IMR-90 (cell line): ENCODE results near the gene SLC35E4. TPM values are rescaled to one million over a fixed set of nuclear protein-coding genes. Genes with fewer than 3 reads are reported as not detected.

Experiments used
- ATAC-seq: fragments of 200-7000 bp; cut with Tn5 transposase; 2 replicates; pipeline ENCODE4 v1.9.1; 2020; ENCODE audit warnings: low read depth, mild to moderate bottlenecking, moderate library complexity
- BruUV-seq: library from RNA; stranded (reverse); fragments of 400-500 nt; replicated peaks from 2 replicates; lab custom pipeline; 2021; lab: Mats Ljungman, UMichigan
- CTCF ChIA-PET: fragments of 300-600 bp; formaldehyde crosslinking; extraction: SDS; loops from one replicate; lab custom pipeline; 2021; ENCODE audit warnings: antibody characterized with exemption; lab: Yijun Ruan, JAX
- POLR2A ChIA-PET: fragments of 300-600 bp; sonication (Branson Sonifier 250); formaldehyde crosslinking; loops from one replicate; lab custom pipeline; 2022; ENCODE audit warnings: antibody characterized with exemption; ENCODE audit not compliant: unreplicated experiment; lab: Charles Lee
- DNase-seq: peaks from one replicate; pipeline ENCODE4 v3.0.0; 2013
- H2AFZ ChIP-seq: replicated peaks from 2 replicates; pipeline ENCODE3; 2013; ENCODE audit warnings: low read length, mild to moderate bottlenecking; ENCODE audit not compliant: poor library complexity
- H2AK5ac ChIP-seq: 2 replicates; pipeline ENCODE4 v1.6.1; 2013; ENCODE audit warnings: low read depth, low read length, inconsistent platforms
- H2AK9ac ChIP-seq: replicated peaks from 2 replicates; pipeline ENCODE3; 2013; ENCODE audit warnings: mild to moderate bottlenecking, low read depth, low read length, moderate library complexity; ENCODE audit not compliant: poor library complexity
- H2BK120ac ChIP-seq: 2 replicates; pipeline ENCODE4 v1.6.1; 2013; ENCODE audit warnings: low read depth, low read length, inconsistent platforms
- H2BK15ac ChIP-seq: 3 replicates; pipeline ENCODE4 v1.6.1; 2013; ENCODE audit warnings: low read depth, low read length, inconsistent platforms
- H2BK20ac ChIP-seq: 2 replicates; pipeline ENCODE4 v1.6.1; 2013; ENCODE audit warnings: low read depth, mild to moderate bottlenecking, inconsistent platforms, low read length, moderate library complexity
- H2BK5ac ChIP-seq: 2 replicates; pipeline ENCODE4 v1.6.1; 2013; ENCODE audit warnings: mild to moderate bottlenecking, low read depth, low read length, inconsistent platforms; ENCODE audit not compliant: poor library complexity, severe bottlenecking
- H3K14ac ChIP-seq: replicated peaks from 2 replicates; pipeline ENCODE4 v1.6.1; 2013; ENCODE audit warnings: low read depth, low read length, inconsistent platforms
- H3K18ac ChIP-seq: 2 replicates; pipeline ENCODE4 v1.6.1; 2013; ENCODE audit warnings: low read depth, low read length, control low read depth
- H3K23ac ChIP-seq: 2 replicates; pipeline ENCODE4 v1.6.1; 2013; ENCODE audit warnings: low read depth, low read length, inconsistent platforms
- H3K27ac ChIP-seq: 2 replicates; pipeline ENCODE4 v1.5.1; 2013; ENCODE audit warnings: mild to moderate bottlenecking, control low read depth, low read length; ENCODE audit not compliant: insufficient read depth
- H3K27me3 ChIP-seq: 2 replicates; pipeline ENCODE4 v1.6.1; 2013; ENCODE audit warnings: low read length; ENCODE audit not compliant: control insufficient read depth, insufficient read depth
- H3K36me3 ChIP-seq: 2 replicates; pipeline ENCODE4 v1.6.1; 2013; ENCODE audit warnings: low read length, mixed read lengths; ENCODE audit not compliant: control insufficient read depth, insufficient read depth
- H3K4ac ChIP-seq: 2 replicates; pipeline ENCODE4 v1.6.1; 2013; ENCODE audit warnings: low read depth, low read length, inconsistent platforms
- H3K4me1 ChIP-seq: 2 replicates; pipeline ENCODE4 v1.6.1; 2013; ENCODE audit warnings: low read length, mixed read lengths; ENCODE audit not compliant: control insufficient read depth, insufficient read depth
- H3K4me2 ChIP-seq: 2 replicates; pipeline ENCODE4 v1.6.1; 2013; ENCODE audit warnings: low read depth, mild to moderate bottlenecking, control low read depth, low read length, moderate library complexity
- H3K4me3 ChIP-seq: 2 replicates; pipeline ENCODE4 v1.5.1; 2013; ENCODE audit warnings: low read depth, mild to moderate bottlenecking, control low read depth, low read length, moderate library complexity; ENCODE audit not compliant: insufficient read depth
- H3K56ac ChIP-seq: 2 replicates; pipeline ENCODE4 v1.6.1; 2013; ENCODE audit warnings: low read length, inconsistent platforms; ENCODE audit not compliant: insufficient read depth; ENCODE audit errors: extremely low read depth
- H3K79me1 ChIP-seq, 2 experiments: 2 replicates each; pipeline ENCODE4 v1.6.1; 2013; ENCODE audit warnings: low read length in 2 of 2, inconsistent platforms in 1 of 2, low read depth in 1 of 2
- H3K9ac ChIP-seq: 2 replicates; pipeline ENCODE4 v1.6.1; 2013; ENCODE audit warnings: low read depth, low read length, control low read depth
- H3K9me1 ChIP-seq: 2 replicates; pipeline ENCODE4 v1.6.1; 2013; ENCODE audit warnings: low read length, inconsistent platforms; ENCODE audit not compliant: insufficient read depth
- H3K9me3 ChIP-seq: 2 replicates; pipeline ENCODE4 v1.6.1; 2013; ENCODE audit warnings: low read length; ENCODE audit not compliant: control insufficient read depth, insufficient read depth
- H4K20me1 ChIP-seq: 2 replicates; pipeline ENCODE4 v1.6.1; 2013; ENCODE audit warnings: low read length, inconsistent platforms; ENCODE audit not compliant: insufficient read depth
- H4K5ac ChIP-seq: 2 replicates; pipeline ENCODE4 v1.6.1; 2013; ENCODE audit warnings: mild to moderate bottlenecking, low read depth, low read length, control low read depth
- H4K8ac ChIP-seq, 2 experiments: 2 replicates each; pipeline ENCODE4 v1.6.1; 2013; ENCODE audit warnings: low read depth in 2 of 2, low read length in 2 of 2, control low read depth in 1 of 2, inconsistent platforms in 1 of 2
- H4K91ac ChIP-seq: 2 replicates; pipeline ENCODE4 v1.6.1; 2013; ENCODE audit warnings: low read depth, low read length, inconsistent platforms; ENCODE audit not compliant: insufficient read depth
- BHLHE40 ChIP-seq: fragments of 150-350 bp; IDR thresholded peaks from 2 replicates; pipeline ENCODE4 v1.6.1; 2016; ENCODE audit warnings: mild to moderate bottlenecking, low read depth, low read length
- CHD1 ChIP-seq: IDR thresholded peaks from 2 replicates; pipeline ENCODE4 v1.6.1; 2012; ENCODE audit warnings: low read depth, low read length, improper control_type of control experiment
- ELK1 ChIP-seq: fragments of 150-350 bp; IDR thresholded peaks from 2 replicates; pipeline ENCODE4 v1.6.1; 2016; ENCODE audit warnings: low read depth, mild to moderate bottlenecking, low read length, moderate library complexity, borderline replicate concordance
- FOS ChIP-seq: fragments of 150-350 bp; IDR thresholded peaks from 2 replicates; pipeline ENCODE4 v1.6.1; 2016; ENCODE audit warnings: low read depth, low read length
- SMC3 ChIP-seq: fragments of 150-350 bp; IDR thresholded peaks from 2 replicates; pipeline ENCODE4 v1.6.1; 2016; ENCODE audit warnings: low read depth, mild to moderate bottlenecking, antibody characterized with exemption, low read length, moderate library complexity
- WGBS, 2 experiments: methylation state at CpG; one replicate each; pipeline versions ENCODE4 v1.1.5 to v1.1.7; 2013; ENCODE audit warnings: missing lambda C conversion rate in 2 of 2; ENCODE audit not compliant: insufficient read length in 1 of 2; ENCODE audit errors: extremely low coverage in 2 of 2; 5-methylcytosine and 5-hydroxymethylcytosine counted together
- dilution Hi-C: fragments of 300-500 bp; cut with HindIII; formaldehyde crosslinking; loops from one replicate; pipeline ENCODE4 v1.14.3; 2018; ENCODE audit warnings: low sequenced_read_pairs; ENCODE audit not compliant: unreplicated experiment
- in situ Hi-C: fragments of 300-500 bp; cut with MboI; formaldehyde crosslinking; loops from 3 replicates; pipeline ENCODE4 v1.14.3; 2019; ENCODE audit warnings: low sequenced_read_pairs, inconsistent platforms, mixed read lengths
- intact Hi-C: fragments of 100-400 bp; cut with micrococcal nuclease; formaldehyde crosslinking; loops from 2 replicates; pipeline ENCODE4 v1.10.0; 2022
- polyA plus RNA-seq, 3 experiments: library from polyadenylated mRNA; depleted of rRNA; stranded (reverse); fragments of >200 nt; gene quantifications; 2 replicates each; pipeline ENCODE4 v1.2.3, GENCODE V29; 2012; ENCODE audit warnings: low replicate concordance in 1 of 3
- total RNA-seq: library from RNA; depleted of rRNA; stranded (reverse); fragments of >200 nt; gene quantifications from 2 replicates; pipeline ENCODE4 v1.2.3, GENCODE V29; 2012

SLC35E4 gene
- total and polyA plus RNA-seq, 2 of the 4 experiments (the other 2 are of a cell fraction), result 5.7 to 6.8 TPM

GRCh38 chr22:30598986-30599385 is 36.6 kb upstream of the SLC35E4 start:
- no peaks in the 10 kb centered on the region for H3K79me1 ChIP-seq
- no peaks in the 10 kb centered on the region for H4K20me1 ChIP-seq
- H4K91ac ChIP-seq, result no peak overlapping the region
- H3K9me3 ChIP-seq, result no peaks in the 10 kb centered on the region
- DNase-seq (peak; percentile 54), ATAC-seq (peak; percentile 67)
- no peak overlapping the region for H4K5ac ChIP-seq
- no CpG with 5 or more reads among the region's 3 CpGs for WGBS, 2 experiments
- dilution Hi-C loops (no loop called here), intact Hi-C loops (no loop called here), in situ Hi-C loops (no loop called here)
- H3K4me1 ChIP-seq, result no peaks in the 10 kb centered on the region
- TF ChIP-seq ELK1, result no peak
- TF ChIP-seq SMC3, result no peak
- no peak for TF ChIP-seq CHD1
- TF ChIP-seq FOS, result peak; percentile 22; the same call in 1 of the 2 replicates
- no peak for TF ChIP-seq BHLHE40
- no peak overlapping the region for H2AK9ac ChIP-seq
- H3K4ac ChIP-seq, result no peak overlapping the region
- no peak overlapping the region for H3K4me3 ChIP-seq
- ChIA-PET CTCF (interaction anchor here (1.2 kb wide), 1 partner anchor 8 kb away, joined by 4 read pairs; the partner anchor contains the start of gene TCN2), POLR2A (no interaction called here)
- no peak overlapping the region for H3K23ac ChIP-seq
- H2BK15ac ChIP-seq, result no peak overlapping the region
- BruUV-seq, result no TSS peak
- H3K9ac ChIP-seq, result no peak overlapping the region
- no peak overlapping the region for H3K27ac ChIP-seq
- no peaks in the 10 kb centered on the region for H3K9me1 ChIP-seq
- H4K8ac ChIP-seq, result no peak overlapping the region
- no peaks in the 10 kb centered on the region for H3K36me3 ChIP-seq
- no peak overlapping the region for H2AK5ac ChIP-seq
- H2BK5ac ChIP-seq, result no peak overlapping the region
- H3K27me3 ChIP-seq, result peaks cover 5% of the 10 kb centered on the region; the same call in 1 of the 2 replicates
- no peak overlapping the region for H3K14ac ChIP-seq
- H3K56ac ChIP-seq, result no peak overlapping the region
- no peak overlapping the region for H2AFZ ChIP-seq
- H2BK20ac ChIP-seq, result no peak overlapping the region
- H3K4me2 ChIP-seq, result no peak overlapping the region
- H2BK120ac ChIP-seq, result no peak overlapping the region
- H3K18ac ChIP-seq, result no peak overlapping the region
